ENCODE results near the gene SIK3.
"Not testable (repeated sequence)": the region's sequence is repeated elsewhere in the genome, so short reads cannot be mapped to it uniquely, and the experiment has no call there.

SIK3 gene

DNA sequence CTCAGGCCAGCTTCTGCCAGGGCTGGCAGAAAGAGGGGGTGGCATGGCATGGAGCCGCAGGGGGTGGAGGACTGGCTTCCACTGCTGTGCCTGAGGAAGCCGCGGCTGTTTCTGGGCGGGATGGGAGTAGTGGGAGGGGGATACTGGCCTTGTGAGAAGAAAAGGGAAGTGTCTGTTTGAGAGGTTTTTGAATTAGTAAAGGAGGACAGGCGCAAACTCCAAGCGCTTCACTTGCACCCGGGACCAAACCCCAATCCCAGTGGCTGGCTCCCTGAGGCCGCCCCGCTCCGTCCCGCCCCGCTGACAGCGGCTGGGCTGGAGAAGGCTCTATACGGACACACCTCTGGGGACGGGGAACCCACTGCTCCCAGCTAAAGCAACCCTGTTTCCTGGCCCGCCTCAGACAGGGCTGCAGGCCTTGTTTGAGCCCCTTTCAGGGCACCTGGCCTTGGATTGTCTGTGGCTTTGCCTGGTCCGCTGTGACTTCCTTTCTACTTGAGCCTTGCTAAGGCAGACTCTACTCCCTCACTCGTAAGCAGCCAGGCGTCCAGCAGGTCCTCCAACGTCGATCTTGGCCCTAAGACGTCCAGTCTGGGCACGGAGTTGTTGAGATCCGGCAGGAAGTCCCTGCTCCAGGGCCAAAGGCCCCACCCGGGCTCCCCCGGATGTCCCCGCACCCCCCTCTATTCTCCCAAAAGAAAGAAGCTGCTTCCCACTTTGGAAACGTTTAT lies 263.0 kb downstream of the SIK3 start:
- peak; percentile 49 for DNase-seq (ENCODE audit: low spot score)
- TF ChIP-seq, protein P1, sequence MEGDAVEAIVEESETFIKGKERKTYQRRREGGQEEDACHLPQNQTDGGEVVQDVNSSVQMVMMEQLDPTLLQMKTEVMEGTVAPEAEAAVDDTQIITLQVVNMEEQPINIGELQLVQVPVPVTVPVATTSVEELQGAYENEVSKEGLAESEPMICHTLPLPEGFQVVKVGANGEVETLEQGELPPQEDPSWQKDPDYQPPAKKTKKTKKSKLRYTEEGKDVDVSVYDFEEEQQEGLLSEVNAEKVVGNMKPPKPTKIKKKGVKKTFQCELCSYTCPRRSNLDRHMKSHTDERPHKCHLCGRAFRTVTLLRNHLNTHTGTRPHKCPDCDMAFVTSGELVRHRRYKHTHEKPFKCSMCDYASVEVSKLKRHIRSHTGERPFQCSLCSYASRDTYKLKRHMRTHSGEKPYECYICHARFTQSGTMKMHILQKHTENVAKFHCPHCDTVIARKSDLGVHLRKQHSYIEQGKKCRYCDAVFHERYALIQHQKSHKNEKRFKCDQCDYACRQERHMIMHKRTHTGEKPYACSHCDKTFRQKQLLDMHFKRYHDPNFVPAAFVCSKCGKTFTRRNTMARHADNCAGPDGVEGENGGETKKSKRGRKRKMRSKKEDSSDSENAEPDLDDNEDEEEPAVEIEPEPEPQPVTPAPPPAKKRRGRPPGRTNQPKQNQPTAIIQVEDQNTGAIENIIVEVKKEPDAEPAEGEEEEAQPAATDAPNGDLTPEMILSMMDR (IDR thresholded peaks at IDR 0.05; ENCODE audit: extremely low read depth, insufficient read depth, missing control alignments): no peak
- in situ Hi-C loops (cut with MboI; ENCODE audit: low pct_unique_long_range_greater_than_20kb, low sequenced_read_pairs, unreplicated experiment): no loop called here

DNA sequence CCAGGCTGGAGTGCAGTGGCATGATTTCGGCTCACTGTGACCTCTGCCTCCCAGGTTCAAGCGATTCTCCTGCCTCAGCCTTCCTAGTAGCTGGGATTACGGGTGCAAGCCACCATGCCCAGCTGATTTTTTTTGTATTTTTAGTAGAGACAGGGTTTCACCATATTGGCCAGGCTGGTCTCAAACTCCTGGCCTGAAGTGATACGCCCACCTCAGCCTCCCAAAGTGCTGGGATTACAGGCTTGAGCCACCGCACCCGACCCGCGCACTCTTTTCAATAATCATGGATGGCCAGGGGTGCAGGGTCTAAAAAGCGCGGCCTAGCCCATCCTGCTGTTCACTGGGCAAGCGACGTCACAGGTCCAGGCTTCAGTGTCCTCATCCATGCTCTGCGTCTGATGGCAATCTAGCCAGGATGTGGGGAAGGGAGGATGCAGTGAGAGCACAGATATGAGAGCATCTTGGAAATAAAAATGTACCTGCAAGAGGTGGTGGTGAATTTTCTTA lies 263.6 kb downstream of the SIK3 start:
- in situ Hi-C loops (cut with MboI; ENCODE audit: low pct_unique_long_range_greater_than_20kb, low sequenced_read_pairs, unreplicated experiment); DNase-seq (ENCODE audit: low spot score): not testable (repeated sequence)

DNA sequence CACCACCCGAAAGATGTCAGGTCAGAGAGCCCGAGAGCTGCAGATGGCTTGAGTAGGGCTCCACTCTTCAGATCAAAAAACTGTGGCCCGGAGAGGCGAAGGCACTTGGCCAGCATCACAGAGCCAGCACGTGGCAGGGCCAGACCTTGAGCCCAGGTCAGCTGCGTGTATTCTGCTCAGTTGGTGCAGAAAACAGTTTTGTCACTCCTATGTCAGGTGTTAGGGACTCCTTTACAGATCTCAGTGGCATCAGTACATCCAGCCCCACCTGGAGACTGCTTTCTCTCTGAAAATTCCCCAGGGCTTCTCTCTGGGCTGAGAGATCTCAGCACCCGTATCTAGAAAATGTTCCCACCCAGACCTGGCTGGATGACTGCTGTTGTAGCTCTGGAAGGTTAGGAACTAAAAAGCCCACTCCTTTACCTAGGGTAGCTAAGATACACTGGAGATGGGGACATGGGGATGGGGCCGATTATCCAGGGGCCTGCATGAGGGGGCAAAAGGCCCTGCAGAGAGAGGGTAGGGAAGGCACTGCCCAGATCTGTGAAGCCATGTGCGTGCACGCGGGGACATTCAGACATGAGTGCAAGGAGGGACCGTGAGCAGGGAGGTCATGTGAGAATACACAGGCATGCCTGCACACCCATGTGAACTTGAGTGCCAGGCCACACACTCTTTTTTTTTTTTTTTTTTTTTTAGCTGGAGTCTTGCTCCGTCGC lies 264.3 kb downstream of the SIK3 start:
- TF ChIP-seq, protein P1 (IDR thresholded peaks at IDR 0.05; ENCODE audit: extremely low read depth, insufficient read depth, missing control alignments): no peak
- in situ Hi-C loops (cut with MboI; ENCODE audit: low pct_unique_long_range_greater_than_20kb, low sequenced_read_pairs, unreplicated experiment): no loop called here
- DNase-seq (ENCODE audit: low spot score): no peak

DNA sequence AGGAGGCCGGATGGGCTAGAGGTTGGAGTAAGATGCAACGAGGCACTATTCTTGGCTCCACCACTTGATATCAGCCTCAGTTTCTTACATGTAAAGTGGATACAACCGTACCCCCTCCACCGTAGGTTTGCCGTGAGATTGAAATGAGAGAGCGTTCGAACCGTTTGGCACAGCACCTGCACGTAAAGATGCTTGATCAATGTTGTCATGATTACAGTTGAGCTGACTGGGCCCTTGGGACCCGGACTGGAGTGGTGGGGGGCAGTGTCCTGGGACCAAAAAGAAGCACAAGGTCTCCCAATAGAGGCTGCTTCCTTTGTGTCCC lies 264.8 kb downstream of the SIK3 start:
- TF ChIP-seq, protein P1 (IDR thresholded peaks at IDR 0.05; ENCODE audit: extremely low read depth, insufficient read depth, missing control alignments): no peak
- in situ Hi-C loops (cut with MboI; ENCODE audit: low pct_unique_long_range_greater_than_20kb, low sequenced_read_pairs, unreplicated experiment): no loop called here
- DNase-seq (ENCODE audit: low spot score): no peak

DNA sequence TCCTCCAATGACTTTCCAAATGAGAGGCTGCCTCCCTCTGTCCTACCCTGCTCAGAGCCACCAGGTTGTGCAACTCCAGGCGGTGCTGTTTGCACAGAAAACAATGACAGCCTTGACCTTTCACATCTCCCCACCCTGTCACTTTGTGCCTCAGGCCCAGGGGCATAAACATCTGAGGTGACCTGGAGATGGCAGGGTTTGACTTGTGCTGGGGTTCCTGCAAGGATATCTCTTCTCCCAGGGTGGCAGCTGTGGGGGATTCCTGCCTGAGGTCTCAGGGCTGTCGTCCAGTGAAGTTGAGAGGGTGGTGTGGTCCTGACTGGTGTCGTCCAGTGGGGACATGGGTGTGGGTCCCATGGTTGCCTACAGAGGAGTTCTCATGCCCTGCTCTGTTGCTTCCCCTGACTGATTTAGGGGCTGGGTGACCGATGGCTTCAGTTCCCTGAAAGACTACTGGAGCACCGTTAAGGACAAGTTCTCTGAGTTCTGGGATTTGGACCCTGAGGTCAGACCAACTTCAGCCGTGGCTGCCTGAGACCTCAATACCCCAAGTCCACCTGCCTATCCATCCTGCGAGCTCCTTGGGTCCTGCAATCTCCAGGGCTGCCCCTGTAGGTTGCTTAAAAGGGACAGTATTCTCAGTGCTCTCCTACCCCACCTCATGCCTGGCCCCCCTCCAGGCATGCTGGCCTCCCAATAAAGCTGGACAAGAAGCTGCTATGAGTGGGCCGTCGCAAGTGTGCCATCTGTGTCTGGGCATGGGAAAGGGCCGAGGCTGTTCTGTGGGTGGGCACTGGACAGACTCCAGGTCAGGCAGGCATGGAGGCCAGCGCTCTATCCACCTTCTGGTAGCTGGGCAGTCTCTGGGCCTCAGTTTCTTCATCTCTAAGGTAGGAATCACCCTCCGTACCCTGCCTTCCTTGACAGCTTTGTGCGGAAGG lies 265.6 kb downstream of the SIK3 start:
- no peak for DNase-seq (ENCODE audit: low spot score)
- TF ChIP-seq, protein P1 (IDR thresholded peaks at IDR 0.05; ENCODE audit: extremely low read depth, insufficient read depth, missing control alignments): no peak
- in situ Hi-C loops (cut with MboI; ENCODE audit: low pct_unique_long_range_greater_than_20kb, low sequenced_read_pairs, unreplicated experiment): no loop called here

DNA sequence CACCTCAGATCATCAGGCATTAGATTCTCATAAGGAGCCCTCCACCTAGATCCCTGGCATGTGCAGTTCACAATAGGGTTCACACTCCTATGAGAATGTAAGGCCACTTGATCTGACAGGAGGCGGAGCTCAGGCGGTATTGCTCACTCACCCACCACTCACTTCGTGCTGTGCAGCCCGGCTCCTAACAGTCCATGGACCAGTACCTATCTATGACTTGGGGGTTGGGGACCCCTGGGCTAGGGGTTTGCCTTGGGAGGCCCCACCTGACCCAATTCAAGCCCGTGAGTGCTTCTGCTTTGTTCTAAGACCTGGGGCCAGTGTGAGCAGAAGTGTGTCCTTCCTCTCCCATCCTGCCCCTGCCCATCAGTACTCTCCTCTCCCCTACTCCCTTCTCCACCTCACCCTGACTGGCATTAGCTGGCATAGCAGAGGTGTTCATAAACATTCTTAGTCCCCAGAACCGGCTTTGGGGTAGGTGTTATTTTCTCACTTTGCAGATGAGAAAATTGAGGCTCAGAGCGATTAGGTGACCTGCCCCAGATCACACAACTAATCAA lies 266.4 kb downstream of the SIK3 start:
- no peak for DNase-seq (ENCODE audit: low spot score)
- in situ Hi-C loops (cut with MboI; ENCODE audit: low pct_unique_long_range_greater_than_20kb, low sequenced_read_pairs, unreplicated experiment): no loop called here
- TF ChIP-seq, protein P1 (IDR thresholded peaks at IDR 0.05; ENCODE audit: extremely low read depth, insufficient read depth, missing control alignments): no peak

Data from GM13977 (cell line).